Adrenal gland (tissue), 12 donors: Measurements from ENCODE around the gene SYTL3. TPM values are rescaled to one million over a fixed set of nuclear protein-coding genes. Genes with fewer than 3 reads are reported as not detected.
"Not testable (repeated sequence)": the region's sequence is repeated elsewhere in the genome, so short reads cannot be mapped to it uniquely, and the experiment has no call there.

Source experiments
- DNase-seq, 7 donors: peaks; one replicate each; pipeline ENCODE4 v3.0.0-alpha.2; 2019 to 2020
- H3K27ac ChIP-seq, 5 donors: fragments of 200-600 bp; sonication (generic) in 4 of 5; 1 replicate in 3 of 5; 2 replicates in 2 of 5; pipeline versions ENCODE4 v1.5.1 to v1.8.0; 2016 to 2020; ENCODE audit warnings: mild to moderate bottlenecking in 1 of 5
- H3K27me3 ChIP-seq: fragments of 200-600 bp; 2 replicates; pipeline ENCODE4 v1.8.0; 2021
- H3K36me3 ChIP-seq, 2 donors: fragments of 200-600 bp; replicated peaks in 1 of 2; 1 replicate in 1 of 2; 2 replicates in 1 of 2; pipeline versions ENCODE4 v1.5.1 to v1.8.0; 2018 to 2022
- H3K4me1 ChIP-seq, 2 donors: fragments of 200-600 bp; replicated peaks in 1 of 2; 1 replicate in 1 of 2; 2 replicates in 1 of 2; pipeline versions ENCODE4 v1.5.1 to v1.8.0; 2018 to 2021
- H3K4me3 ChIP-seq, 4 donors: fragments of 200-600 bp; sonication (generic) in 3 of 4; one replicate each; pipeline ENCODE4 v1.5.1; 2016 to 2018
- H3K9me3 ChIP-seq, 3 donors: fragments of 200-600 bp; sonication (generic) in 1 of 3; replicated peaks in 1 of 3; 1 replicate in 2 of 3; 2 replicates in 1 of 3; pipeline versions ENCODE4 v1.5.1 to v1.8.0; 2016 to 2021
- POLR2A ChIP-seq, 2 donors: fragments of 450-650 bp; IDR thresholded peaks; one replicate each; pipeline ENCODE4 v1.6.1; 2017; ENCODE audit warnings: antibody characterized with exemption in 2 of 2, mild to moderate bottlenecking in 2 of 2, moderate library complexity in 1 of 2
- WGBS, 4 donors: extraction: QIAGEN DNeasy Blood & Tissue Kit in 2 of 4; methylation state at CpG; one replicate each; pipeline versions ENCODE4 v1.1.5 to v1.1.7; 2013 to 2017; 5-methylcytosine and 5-hydroxymethylcytosine counted together
- intact Hi-C, 2 donors: fragments of 100-400 bp; cut with DNase I; formaldehyde crosslinking; loops; one replicate each; pipeline versions ENCODE4 v1.14.1 to v1.15.0; 2022 to 2023
- polyA plus RNA-seq, 3 donors: library from polyadenylated mRNA; stranded (reverse); fragments of 200-250 nt in 2 of 3; fragments of 350-450 nt in 1 of 3; fragmentation: Illumina TruSeq in 1 of 3; extraction: RNeasy Lipid Tissue Mini Kit (QIAGEN cat#74804) in 1 of 3; gene quantifications; one replicate each; pipeline ENCODE4 v1.2.3, GENCODE V29; 2013 to 2014
- total RNA-seq, 9 donors: library from RNA; depleted of rRNA in 4 of 9; stranded (reverse); fragments of >200 nt in 4 of 9; fragments of 120-200 nt in 1 of 9; fragmentation: NEBNext Ultra II Directional in 1 of 9; extraction: Animal tissue kit (Norgen Biotek cat#: 25700) in 1 of 9; gene quantifications; one replicate each; pipeline versions ENCODE4 v1.1.0 to v1.2.4, GENCODE V29; 2013 to 2023
- TF ChIP-seq, protein P1 (sequence below), 6 experiments: fragments of 450-650 bp in 4 of 6; fragments of 200-600 bp in 2 of 6; sonication (generic) in 1 of 6; IDR thresholded peaks; 1 replicate in 5 of 6; 2 replicates in 1 of 6; pipeline versions ENCODE4 v1.5.1 to v1.8.0; 2016 to 2021; ENCODE audit warnings: antibody characterized with exemption in 6 of 6, mild to moderate bottlenecking in 2 of 6, moderate library complexity in 1 of 6
- donor health status: healthy with polysubstance abuse.
- donor health status: Bipolar disorder and iron deficiency.
- donor health status: DM: yes; HTN: yes; CAD: no.
- donor health status: DM: no; HTN: no; CAD: no.
- donor health status: DM: no; HTN: no; CAD: no.
- donor health status: DM: yes; HTN: yes; CAD: no.

SYTL3 gene
- total and polyA plus RNA-seq, 12 donors, result 0.94 to 3.9 (median 2.1) TPM

DNA sequence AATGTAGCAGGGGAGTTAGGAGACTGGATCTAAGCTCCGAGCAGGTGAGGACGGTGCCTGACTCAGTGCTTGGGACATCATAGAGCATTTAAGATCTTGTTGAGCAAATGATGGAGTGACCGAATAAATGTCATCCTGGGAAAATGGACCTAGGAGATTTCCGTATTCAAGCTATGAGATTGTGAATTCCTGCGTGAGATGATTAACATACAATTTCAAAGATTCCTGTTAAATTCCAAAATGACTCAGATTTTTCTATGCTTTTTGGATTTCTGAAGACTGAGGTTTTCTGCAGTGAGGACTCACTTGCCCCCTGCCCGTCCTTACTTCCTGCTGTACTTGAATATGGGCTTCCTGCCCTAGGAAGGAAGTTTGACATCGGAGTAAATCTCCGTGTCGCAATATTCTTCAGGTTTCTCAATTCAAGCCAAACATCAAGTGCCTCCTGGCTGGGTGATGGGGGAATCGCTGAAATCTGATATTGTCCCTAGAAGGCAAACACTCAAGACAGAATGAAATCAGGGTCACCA lies 5.2 kb downstream of the SYTL3 start:
- Histone ChIP-seq H3K36me3 (no peaks in the 10 kb centered on the region), H3K27me3 (no peaks in the 10 kb centered on the region), H3K9me3 (no peaks in the 10 kb centered on the region), H3K4me3 (no peak overlapping the region), H3K4me1 (peaks cover 0 to 20% of the 10 kb centered on the region in 2 donors), H3K27ac (peak overlapping the region in 4 of 5 donors; percentile 47 to 85 (median 66))
- TF ChIP-seq POLR2A (IDR thresholded peaks at IDR 0.05), result no peak
- TF ChIP-seq, protein P1, sequence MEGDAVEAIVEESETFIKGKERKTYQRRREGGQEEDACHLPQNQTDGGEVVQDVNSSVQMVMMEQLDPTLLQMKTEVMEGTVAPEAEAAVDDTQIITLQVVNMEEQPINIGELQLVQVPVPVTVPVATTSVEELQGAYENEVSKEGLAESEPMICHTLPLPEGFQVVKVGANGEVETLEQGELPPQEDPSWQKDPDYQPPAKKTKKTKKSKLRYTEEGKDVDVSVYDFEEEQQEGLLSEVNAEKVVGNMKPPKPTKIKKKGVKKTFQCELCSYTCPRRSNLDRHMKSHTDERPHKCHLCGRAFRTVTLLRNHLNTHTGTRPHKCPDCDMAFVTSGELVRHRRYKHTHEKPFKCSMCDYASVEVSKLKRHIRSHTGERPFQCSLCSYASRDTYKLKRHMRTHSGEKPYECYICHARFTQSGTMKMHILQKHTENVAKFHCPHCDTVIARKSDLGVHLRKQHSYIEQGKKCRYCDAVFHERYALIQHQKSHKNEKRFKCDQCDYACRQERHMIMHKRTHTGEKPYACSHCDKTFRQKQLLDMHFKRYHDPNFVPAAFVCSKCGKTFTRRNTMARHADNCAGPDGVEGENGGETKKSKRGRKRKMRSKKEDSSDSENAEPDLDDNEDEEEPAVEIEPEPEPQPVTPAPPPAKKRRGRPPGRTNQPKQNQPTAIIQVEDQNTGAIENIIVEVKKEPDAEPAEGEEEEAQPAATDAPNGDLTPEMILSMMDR (IDR thresholded peaks at IDR 0.05), result no peak
- 62 to 71% (median 66%) methylated on average over 10 of the region's 10 CpGs for WGBS, 4 donors
- intact Hi-C loops, result no loop called here
- peak in 3 of 7 donors; percentile 19 to 55 (median 40) for DNase-seq

DNA sequence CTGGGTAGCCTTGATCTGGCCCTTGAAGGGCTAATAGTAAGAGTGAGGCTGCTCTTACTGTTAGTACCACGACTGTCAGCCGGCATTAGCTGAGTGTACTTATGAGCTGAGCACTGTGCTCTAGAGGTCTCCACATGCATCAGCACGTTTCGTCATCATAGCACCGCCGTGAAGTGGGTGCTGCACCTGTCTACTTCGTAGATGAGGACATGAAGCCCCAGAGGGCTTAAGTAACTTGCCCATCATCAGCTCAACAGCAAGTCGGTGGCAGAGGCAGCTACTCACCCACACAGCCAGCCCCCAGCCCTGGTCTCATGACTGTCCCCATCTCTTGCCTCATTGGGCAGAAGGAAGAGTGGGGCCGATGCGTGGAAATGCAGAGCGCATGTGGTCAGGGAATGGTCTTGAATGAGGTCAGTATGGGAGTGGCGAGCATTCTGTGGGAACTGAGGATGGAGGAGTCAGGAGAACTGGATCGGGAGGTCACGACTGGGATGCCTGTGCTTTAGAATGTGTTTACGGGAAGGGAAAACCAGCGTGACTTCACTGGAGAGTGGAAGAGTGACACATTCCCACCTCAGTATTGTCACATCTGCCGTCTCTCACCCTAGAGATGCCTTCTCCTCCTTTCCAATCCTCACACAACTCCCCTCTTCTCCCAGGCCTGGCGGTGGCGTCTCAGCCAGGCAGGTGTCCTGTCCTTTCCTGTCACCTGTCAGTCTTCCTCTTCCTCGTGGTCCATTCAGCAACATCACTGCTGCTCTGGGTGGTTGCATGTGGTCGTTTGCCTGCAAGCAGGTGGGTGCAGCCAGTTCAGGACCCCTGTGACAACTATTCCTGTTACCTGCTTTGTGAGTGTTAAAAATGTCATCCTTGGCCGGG lies 6.0 kb downstream of the SYTL3 start:
- no peak overlapping the region for H3K4me3 ChIP-seq
- peak overlapping the region in 1 of 5 donors; percentile 83 for H3K27ac ChIP-seq
- 83 to 94% (median 86%) methylated on average over 15 to 22 of the region's 22 CpGs for whole genome bisulfite sequencing, 4 donors
- TF ChIP-seq, protein P1 (IDR thresholded peaks at IDR 0.05), result no peak
- no peak for TF ChIP-seq POLR2A (IDR thresholded peaks at IDR 0.05)
- DNase-seq, result peak in 2 of 7 donors; percentile 14 to 51
- H3K4me1 ChIP-seq, result peaks cover 0 to 20% of the 10 kb centered on the region in 2 donors
- H3K9me3 ChIP-seq, result no peaks in the 10 kb centered on the region
- intact Hi-C loops, result no loop called here
- no peaks in the 10 kb centered on the region for H3K36me3 ChIP-seq
- no peaks in the 10 kb centered on the region for H3K27me3 ChIP-seq

DNA sequence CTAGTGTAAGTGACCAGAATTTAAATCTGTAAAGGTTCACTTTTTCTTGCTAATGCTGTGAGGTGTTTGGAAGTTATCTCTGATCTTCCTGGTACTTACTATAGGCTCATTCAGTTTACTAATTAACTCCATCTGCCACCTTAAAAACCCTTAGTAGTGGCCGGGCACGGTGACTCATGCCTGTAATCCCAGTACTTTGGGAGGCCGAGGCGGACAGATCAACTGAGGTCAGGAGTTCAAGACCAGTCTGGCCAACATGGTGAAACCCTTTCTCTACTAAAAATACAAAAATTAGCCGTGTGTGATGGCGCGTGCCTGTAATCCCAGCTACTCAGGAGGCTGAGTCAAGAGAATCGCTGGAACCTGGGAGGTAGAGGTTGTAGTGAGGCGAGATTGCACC lies 7.1 kb downstream of the SYTL3 start:
- peak in 2 of 7 donors; percentile 13 to 51 for DNase-seq
- H3K27me3 ChIP-seq, intact Hi-C loops, H3K4me3 ChIP-seq, H3K9me3 ChIP-seq, H3K27ac ChIP-seq, H3K36me3 ChIP-seq: not testable (repeated sequence)
- 60 to 72% (median 66%) methylated on average over 9 of the region's 9 CpGs for WGBS, 4 donors
- H3K4me1 ChIP-seq, result peaks cover 0 to 20% of the 10 kb centered on the region in 2 donors

- Histone ChIP-seq H3K4me3 (no peak overlapping the region), H3K9me3 (no peaks in the 10 kb centered on the region), H3K4me1 (peaks cover 0 to 16% of the 10 kb centered on the region in 2 donors), H3K27me3 (no peaks in the 10 kb centered on the region), H3K36me3 (no peaks in the 10 kb centered on the region), H3K27ac (no peak overlapping the region)
- intact Hi-C loops, result no loop called here
- TF ChIP-seq, protein P1 (IDR thresholded peaks at IDR 0.05), result peak; percentile 37 to 70 (median 54)
- TF ChIP-seq POLR2A (IDR thresholded peaks at IDR 0.05), result no peak
- DNase-seq, result peak in 1 of 7 donors; percentile 30
- WGBS, 4 donors, result 30 to 48% (median 31%) methylated on average over 10 of the region's 10 CpGs
Observed at GRCh38 chr6:158660333-158660754, 10.5 kb downstream of the SYTL3 start.
